ENCODE results near the gene WDR90. TPM values are rescaled to one million over a fixed set of nuclear protein-coding genes. Genes with fewer than 3 reads are reported as not detected.

The WDR90 gene
- total RNA-seq, 1 donor from 2014 or later = 9.3 TPM

GRCh38 chr16:667113-667779 is 18.1 kb downstream of the WDR90 start:
- H3K9me3 Mint-ChIP-seq = no peaks in the 10 kb centered on the region
- H3K4me3 ChIP-seq = no peak overlapping the region
- H4K20me1 ChIP-seq (ENCODE audit: low read depth) = peaks cover 22% of the 10 kb centered on the region
- peaks cover 2% of the 10 kb centered on the region for H3F3A ChIP-seq (ENCODE audit: low read depth)
- H3K9ac ChIP-seq = no peak overlapping the region
- no peaks in the 10 kb centered on the region for H3K9me3 ChIP-seq (ENCODE audit: low read depth)
- H3K36me3 Mint-ChIP-seq = peaks cover 2% of the 10 kb centered on the region
- H3K4me1 ChIP-seq = peaks cover 8% of the 10 kb centered on the region
- no peak for TF ChIP-seq CTCF (IDR thresholded peaks at IDR 0.05)
- TF ChIP-seq EZH2 (IDR thresholded peaks at IDR 0.05) = no peak
- TF ChIP-seq EZH2phosphoT487 (IDR thresholded peaks at IDR 0.05) = no peak
- H2AFZ ChIP-seq (replicated peaks) = no peak overlapping the region
- H3K4me1 Mint-ChIP-seq = peaks cover 3% of the 10 kb centered on the region
- peak overlapping the region; percentile 83 for H3K4me3 Mint-ChIP-seq
- no peak for DNase-seq (ENCODE audit: low spot score)
- peak overlapping the region; percentile 90 for H3K4me2 ChIP-seq
- H3K27ac Mint-ChIP-seq = no peak overlapping the region
- no peak overlapping the region for H3K27ac ChIP-seq
- H3K36me3 ChIP-seq = no peaks in the 10 kb centered on the region
- H3K79me2 ChIP-seq (ENCODE audit: low read depth) = peaks cover 15% of the 10 kb centered on the region
- H3K27me3 Mint-ChIP-seq (ENCODE audit: insufficient read depth, low read depth) = peaks cover 4% of the 10 kb centered on the region
- H3K27me3 ChIP-seq = no peaks in the 10 kb centered on the region

- peak; percentile 98 for DNase-seq (ENCODE audit: low spot score)
- H3F3A ChIP-seq (ENCODE audit: low read depth) = peaks cover 2% of the 10 kb centered on the region
- peak within 1 kb of the TSS; percentile 73 for H3K9ac ChIP-seq
- H3K27ac ChIP-seq = no peak within 1 kb of the TSS
- peak within 1 kb of the TSS; percentile 89 for H3K4me3 ChIP-seq
- H3K4me2 ChIP-seq = peak within 1 kb of the TSS; percentile 90
- Mint-ChIP-seq H3K27ac (no peak within 1 kb of the TSS), H3K4me1 (peaks cover 3% of the 10 kb centered on the region), H3K36me3 (no peaks in the 10 kb centered on the region), H3K4me3 (peak within 1 kb of the TSS; percentile 84), H3K9me3 (no peaks in the 10 kb centered on the region), H3K27me3 (ENCODE audit: insufficient read depth, low read depth) (peaks cover 4% of the 10 kb centered on the region)
- no peaks in the 10 kb centered on the region for H3K9me3 ChIP-seq (ENCODE audit: low read depth)
- no peaks in the 10 kb centered on the region for H3K27me3 ChIP-seq
- H4K20me1 ChIP-seq (ENCODE audit: low read depth) = peaks cover 22% of the 10 kb centered on the region
- peaks cover 8% of the 10 kb centered on the region for H3K4me1 ChIP-seq
- no peaks in the 10 kb centered on the region for H3K36me3 ChIP-seq
- TF ChIP-seq CTCF (IDR thresholded peaks at IDR 0.05) = peak; percentile 93
- TF ChIP-seq EZH2phosphoT487 (IDR thresholded peaks at IDR 0.05) = no peak
- peaks cover 15% of the 10 kb centered on the region for H3K79me2 ChIP-seq (ENCODE audit: low read depth)
- H2AFZ ChIP-seq (replicated peaks) = no peak within 1 kb of the TSS
Measured at GRCh38 chr16:667780-668518, 18.8 kb downstream of the WDR90 start, which contains the start of gene RHOT2. TSS of gene RHOT2 (plus strand) at chr16:668132. CDS start at chr16:668200, 68 bp downstream.

GRCh38 chr16:668519-669171 is 19.5 kb downstream of the WDR90 start:
- DNase-seq (ENCODE audit: low spot score) = peak; percentile 53
- Mint-ChIP-seq H3K4me1 (peaks cover 3% of the 10 kb centered on the region), H3K4me3 (peak overlapping the region; percentile 84), H3K36me3 (no peaks in the 10 kb centered on the region), H3K9me3 (no peaks in the 10 kb centered on the region), H3K27ac (no peak overlapping the region), H3K27me3 (ENCODE audit: insufficient read depth, low read depth) (peaks cover 2% of the 10 kb centered on the region)
- no peaks in the 10 kb centered on the region for H3K27me3 ChIP-seq
- TF ChIP-seq EZH2phosphoT487 (IDR thresholded peaks at IDR 0.05) = no peak
- H3K4me1 ChIP-seq = peaks cover 8% of the 10 kb centered on the region
- no peaks in the 10 kb centered on the region for H3K36me3 ChIP-seq
- H3K4me2 ChIP-seq = peak overlapping the region; percentile 90
- peak overlapping the region; percentile 89 for H3K4me3 ChIP-seq
- H2AFZ ChIP-seq (replicated peaks) = no peak overlapping the region
- no peak overlapping the region for H3K27ac ChIP-seq
- H3F3A ChIP-seq (ENCODE audit: low read depth) = peaks cover 7% of the 10 kb centered on the region
- H3K79me2 ChIP-seq (ENCODE audit: low read depth) = peaks cover 15% of the 10 kb centered on the region
- H4K20me1 ChIP-seq (ENCODE audit: low read depth) = peaks cover 23% of the 10 kb centered on the region
- no peaks in the 10 kb centered on the region for H3K9me3 ChIP-seq (ENCODE audit: low read depth)
- peak overlapping the region; percentile 73 for H3K9ac ChIP-seq
